ENCODE measurements around the gene MLIP.

The MLIP gene

DNA sequence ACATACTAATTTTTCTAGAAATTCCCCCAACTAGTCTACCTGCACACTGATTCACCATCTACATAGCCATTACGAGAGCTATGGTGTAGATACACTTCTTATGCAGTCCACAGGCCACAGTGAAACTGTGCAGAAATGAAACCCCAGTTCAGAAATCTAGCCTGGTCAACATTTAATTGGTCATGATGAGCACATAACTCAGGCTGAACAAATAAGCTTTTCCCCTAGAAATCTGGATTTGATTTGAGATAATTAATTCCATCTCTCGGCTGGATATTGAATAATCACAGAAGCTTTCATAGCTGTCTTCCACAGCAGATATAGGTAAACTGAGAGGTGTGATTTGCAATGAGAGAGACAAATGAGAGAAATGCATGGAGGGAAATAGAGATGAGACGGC is 174.4 kb downstream of the MLIP start:
- no peak for DNase-seq

DNA sequence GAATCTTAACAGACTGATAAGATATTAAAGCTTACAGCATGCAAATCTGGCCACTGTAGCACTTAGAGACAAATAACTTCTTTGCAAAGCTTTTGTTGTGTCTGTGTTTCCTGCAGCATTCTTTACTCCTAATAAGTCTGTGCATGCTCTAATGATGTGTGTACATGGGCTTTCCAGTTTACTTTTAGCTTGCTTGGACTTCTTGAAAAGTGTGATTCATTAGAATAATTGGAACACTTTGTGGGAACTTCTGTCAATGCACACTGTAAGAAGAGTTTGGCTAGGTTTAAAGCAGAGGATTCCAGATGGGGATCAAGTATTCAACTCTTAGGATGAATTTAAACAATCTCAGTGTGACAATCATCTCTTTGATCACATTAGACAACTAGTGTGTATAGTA is 174.9 kb downstream of the MLIP start:
- no peak for DNase-seq

DNA sequence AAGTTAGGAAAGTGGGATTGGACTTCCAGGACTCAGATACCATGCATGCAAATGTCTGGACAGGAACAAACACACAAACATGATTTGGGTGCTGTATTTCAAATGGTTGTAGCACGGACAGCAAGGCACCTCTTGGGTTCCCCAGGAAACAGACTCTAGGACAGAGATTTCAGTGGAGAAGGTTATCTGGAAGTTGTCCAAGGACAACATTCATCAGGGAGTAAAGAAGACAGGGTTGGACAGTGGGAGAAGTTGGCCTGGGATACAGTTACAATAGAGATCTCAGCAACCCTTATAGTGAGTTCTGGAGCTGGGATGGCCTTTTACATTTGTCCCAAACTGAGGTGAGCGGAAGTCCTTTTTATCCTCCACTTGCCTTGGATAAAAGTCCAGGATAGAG is 177.2 kb downstream of the MLIP start:
- no peak for DNase-seq

DNA sequence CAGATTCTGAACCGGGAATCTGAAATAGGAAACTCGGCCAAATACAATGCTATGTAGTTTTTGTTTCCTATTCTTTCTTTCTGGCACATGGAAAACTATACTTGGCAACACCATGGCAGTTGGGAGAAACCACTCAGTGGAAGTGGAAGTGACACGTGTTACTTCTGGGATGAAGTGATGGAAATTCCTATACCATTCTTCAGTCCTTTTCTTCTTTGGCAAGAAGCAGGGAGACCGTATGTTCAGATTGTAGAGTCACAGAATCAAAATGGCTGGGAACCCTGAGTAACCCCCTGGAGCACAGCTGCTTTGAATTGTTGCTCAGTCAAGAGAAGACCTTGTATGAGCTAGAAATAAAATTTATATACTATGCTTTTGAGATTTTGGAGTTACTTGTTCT is 178.2 kb downstream of the MLIP start:
- no peak for DNase-seq

DNA sequence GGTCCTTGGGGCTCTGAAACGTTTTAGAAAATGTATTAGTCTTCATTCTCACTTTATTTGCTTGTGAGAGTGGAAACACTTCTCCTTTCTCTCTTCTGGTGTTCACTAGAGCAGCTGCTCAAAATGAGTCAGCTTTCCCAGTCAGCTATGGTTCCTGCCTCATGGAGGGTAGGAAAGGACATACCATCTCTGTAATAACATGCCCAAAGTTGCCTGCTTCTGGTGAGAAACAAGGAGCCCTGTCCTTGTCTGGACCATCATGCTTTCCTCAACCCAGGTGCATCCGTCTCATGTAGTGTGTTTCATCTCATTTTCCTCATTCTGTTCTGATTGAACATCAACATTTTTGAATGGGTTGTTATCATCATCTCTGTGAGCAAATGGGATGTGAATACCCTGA is 179.9 kb downstream of the MLIP start:
- no peak for DNase-seq

DNA sequence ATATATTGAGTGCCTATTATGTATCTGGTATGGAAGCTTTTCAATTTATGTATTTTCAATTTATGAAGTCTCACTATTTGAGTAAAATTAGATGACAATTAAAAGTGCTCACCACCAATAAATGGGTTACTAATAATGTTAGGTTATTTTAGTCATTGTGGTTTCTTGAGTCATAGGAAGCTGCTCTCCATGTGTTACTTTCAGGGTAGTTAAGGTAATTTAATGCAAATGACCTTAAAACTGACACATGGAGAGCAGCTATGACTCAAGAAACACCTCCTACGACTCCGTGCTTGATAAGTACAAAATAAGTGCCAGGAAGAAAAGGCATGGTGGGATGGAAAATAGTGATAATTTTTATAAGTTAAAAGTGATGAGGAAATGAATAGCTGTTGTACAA is 180.5 kb downstream of the MLIP start:
- no peak for DNase-seq

DNA sequence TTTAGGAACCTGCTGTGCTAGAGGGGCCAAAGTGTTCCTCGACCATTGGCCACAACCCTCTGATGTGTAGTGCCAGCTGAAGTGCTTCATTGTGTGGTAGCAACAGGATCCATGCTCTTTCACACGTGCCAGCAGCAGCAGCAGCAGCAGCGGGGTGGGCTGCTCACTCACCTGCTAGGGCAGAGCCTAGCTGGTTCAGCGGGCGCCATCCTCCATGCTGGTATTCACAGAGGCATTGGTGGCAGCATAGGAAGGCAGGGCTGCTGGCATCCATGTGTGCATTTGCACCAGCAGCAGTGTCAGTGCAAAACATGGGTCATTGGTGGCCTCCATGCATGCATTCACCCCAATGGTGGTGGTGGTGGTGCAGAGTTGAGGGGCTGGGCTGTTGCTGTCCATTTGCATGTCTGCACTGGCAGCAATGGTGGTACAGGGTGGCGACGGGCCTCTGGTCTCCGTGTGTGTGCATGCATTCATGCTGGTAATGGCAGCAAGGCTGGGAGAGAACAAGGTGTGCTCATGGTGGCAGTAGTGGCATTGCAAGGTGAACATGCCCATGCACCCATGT is 183.8 kb downstream of the MLIP start:
- no peak for DNase-seq

DNA sequence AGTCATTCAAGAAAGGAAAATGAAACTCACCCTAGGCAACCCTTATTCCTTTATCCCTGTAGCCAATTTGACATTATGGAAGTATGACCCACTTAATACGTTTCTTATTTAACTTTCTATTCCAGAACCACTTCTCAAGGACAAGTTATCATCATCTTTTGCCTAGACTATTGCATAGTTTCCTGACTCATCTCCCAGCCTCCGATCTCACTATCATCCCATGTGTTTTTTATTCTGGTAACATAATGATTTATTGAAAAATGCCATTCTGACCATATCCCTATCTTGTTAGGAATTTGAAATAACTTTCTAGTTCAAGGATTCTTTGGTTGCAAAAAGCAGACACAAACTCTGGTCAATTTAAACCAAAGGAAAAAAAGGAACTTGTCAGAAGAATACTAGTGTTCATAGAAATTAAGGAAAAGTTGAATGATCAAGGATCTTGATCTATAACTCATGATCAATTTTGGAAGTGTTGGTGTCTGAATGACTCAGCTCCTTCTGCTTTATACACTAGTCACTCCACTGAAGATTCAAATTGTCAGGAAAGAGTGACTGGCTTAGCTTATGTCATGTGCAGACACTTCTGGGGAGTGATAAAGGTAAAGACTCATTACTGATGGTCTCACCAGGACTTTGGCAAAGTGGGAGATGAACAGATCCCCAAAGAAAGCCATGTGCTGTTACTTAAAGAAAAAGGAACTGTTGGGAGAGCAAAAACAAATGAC is 188.5 kb downstream of the MLIP start:
- DNase-seq = no peak

DNA sequence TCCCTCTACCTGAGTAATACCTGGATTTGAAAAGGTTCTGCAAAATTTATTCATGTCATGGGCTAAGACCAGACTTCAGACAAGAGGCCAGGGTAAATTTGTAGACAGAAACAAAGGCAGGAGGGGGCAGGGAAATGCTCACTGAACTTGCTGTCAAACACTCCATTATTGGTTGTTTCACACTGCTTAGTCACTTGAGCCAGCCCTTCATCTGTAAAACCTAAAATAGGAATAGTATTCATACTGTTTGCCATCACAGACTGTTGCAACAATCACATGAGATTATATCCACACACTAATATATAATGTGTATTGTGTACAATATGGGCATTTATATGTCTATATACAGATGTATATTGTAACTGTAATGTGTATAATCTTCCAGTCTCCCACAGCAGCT is 190.5 kb downstream of the MLIP start:
- no peak for DNase-seq

DNA sequence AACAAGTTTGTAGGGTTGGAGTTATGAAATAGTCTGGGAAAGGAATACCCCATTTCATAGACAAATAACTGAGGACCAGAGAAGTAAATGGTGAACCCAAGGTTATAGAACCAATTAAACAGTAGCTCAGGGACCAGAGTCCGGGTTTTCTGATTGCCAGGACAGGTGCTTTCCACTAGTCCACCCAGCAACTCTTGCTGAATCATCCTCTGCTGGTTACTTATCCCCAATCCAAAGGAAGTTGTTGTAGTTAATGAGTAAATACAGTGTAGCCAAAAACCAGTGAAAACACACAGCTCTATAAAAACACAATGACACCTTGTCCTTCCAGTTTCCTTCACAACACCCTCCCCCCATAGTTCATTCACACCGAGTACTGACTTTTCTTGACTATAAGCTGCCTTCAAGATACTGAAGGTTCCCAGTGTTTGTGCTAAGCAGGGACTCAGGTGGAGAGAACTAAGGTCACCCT is 196.2 kb downstream of the MLIP start:
- DNase-seq = no peak

DNA sequence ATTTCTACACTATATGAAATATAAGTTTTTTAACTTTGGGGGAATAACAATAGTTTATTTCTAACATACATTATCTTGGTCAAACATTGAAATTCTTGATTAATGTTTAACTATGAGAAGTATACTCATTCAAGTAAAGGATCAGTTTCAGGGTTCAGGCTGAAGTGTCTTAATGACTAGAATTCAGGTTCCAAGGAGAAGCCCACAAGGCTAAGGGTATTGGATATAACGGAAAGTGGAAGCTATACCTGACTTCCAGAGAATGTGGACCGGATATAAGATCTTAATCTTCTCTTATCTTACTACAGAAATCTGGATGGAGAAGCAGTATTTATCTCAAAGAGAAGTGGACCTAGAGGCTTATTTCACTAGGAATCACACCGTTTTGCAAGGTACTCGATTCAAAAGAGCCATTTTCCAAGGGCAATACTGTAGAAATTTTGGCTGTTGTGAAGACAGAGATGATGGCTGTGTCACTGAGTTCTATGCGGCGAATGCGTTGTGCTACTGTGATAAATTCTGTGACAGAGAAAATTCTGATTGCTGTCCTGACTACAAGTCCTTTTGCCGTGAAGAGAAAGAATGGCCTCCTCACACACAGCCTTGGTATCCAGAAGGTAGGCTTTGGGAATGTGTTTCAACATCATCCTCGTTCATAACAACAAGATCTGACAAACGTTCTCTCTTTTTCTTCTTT is 197.2 kb downstream of the MLIP start, which contains the start of gene TINAG:
Gene TINAG, plus strand, starts transcription at position 153 of the 697 bp plus-strand sequence. Its CDS starts 110 bp downstream, at position 263.
- DNase-seq = no peak

DNA sequence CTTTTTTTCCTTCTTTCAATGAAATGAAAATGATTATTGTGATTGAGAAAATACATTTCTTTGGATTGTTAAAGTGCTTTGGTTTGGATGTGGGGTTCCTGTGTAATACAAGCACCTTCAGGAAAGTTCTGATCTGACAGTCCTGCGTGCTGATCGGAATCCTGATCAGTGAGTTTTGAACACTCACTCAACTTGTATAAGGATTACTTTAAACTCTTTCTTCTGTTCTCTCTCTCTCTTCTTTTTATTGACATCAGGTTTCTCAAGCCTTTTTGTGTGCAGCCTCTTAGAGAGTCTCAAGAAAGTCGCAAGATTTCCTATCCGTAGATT is 197.7 kb downstream of the MLIP start:
- DNase-seq = no peak

DNA sequence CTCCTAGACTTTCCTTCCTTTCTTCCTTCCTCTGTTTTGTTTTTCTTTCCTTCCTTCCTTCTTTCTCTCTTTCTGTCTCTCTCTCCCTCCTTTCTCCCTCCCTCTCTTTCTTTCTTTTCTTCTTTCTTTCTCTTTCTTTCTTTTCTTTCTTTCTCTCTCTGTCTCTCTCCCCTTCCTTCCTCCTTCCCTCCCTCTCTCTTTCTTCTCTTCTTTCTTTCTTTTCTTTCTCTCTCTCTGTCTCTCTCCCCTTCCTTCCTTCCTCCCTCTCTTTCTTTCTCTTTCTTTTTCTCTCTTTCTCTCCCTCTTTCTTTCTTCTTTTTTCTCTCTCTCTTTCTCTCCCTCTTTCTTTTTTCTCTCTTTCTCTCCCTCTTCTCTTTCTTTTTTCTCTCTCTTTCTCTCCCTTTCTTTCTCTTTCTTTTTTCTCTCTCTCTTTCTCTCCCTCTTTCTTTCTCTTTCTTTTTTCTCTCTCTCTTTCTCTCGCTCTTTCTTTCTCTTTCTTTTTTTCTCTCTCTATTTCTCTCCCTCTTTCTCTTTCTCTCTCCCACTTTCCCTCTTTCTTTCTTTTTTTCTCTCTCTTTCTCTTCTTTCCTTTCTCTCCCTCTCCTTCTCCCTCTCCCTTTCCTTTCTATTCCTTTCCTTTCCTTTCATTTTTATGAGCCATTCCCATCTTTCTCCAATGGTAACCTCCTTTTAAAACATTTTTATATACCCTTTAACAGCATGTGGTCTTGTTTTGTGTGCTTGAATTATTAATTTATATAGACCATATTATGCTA is 199.3 kb downstream of the MLIP start:
- DNase-seq = no peak

DNA sequence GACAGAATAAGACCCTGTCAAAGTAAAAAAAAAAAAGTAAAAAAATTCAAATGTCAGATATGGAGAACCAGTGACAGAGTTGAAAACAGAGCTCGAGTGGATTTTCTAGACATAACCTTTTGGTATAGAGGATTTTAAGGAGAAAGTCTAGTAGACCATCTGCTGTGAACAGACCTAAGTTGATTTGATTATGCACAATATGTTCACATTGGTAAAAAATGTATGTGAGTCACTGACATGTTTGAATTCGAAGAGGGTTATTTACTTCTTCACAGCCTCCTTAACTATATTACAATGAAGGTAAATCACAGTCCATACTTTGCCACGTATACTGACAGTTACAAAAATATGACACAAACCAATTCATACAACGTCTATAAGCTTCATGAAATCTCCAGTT is 204.4 kb downstream of the MLIP start:
- DNase-seq = no peak
